Skeletal muscle cell (primary cell): ENCODE results near the gene TRIO.
A peak's percentile ranks its signal among the peaks of the same experiment; 100 is the strongest.

Experiments used
- DNase-seq: peaks from one replicate; pipeline ENCODE4 v3.0.0-alpha.2; 2010; ENCODE audit warnings: low read depth
- H3K4me3 ChIP-seq: 2 replicates; pipeline ENCODE4 v1.5.1; 2011; ENCODE audit warnings: low read depth, mild to moderate bottlenecking, control low read depth, low read length, moderate library complexity

TRIO gene

GRCh38 chr5:14445576-14446290 lies 302.6 kb downstream of the TRIO start:
- peak overlapping the region; percentile 79 for H3K4me3 ChIP-seq
- DNase-seq: no peak

GRCh38 chr5:14447958-14448911 lies 305.1 kb downstream of the TRIO start:
- DNase-seq: no peak
- H3K4me3 ChIP-seq: peak overlapping the region; percentile 13

GRCh38 chr5:14449052-14449661 lies 306.0 kb downstream of the TRIO start:
- DNase-seq: peak; percentile 97
- H3K4me3 ChIP-seq: peak overlapping the region; percentile 10

GRCh38 chr5:14450018-14450524 lies 306.9 kb downstream of the TRIO start:
- peak; percentile 89 for DNase-seq

GRCh38 chr5:14450742-14451141 lies 307.6 kb downstream of the TRIO start:
- DNase-seq: no peak
- H3K4me3 ChIP-seq: no peak overlapping the region

More at GRCh38 chr5:14450018-14450524, 306.9 kb downstream of the TRIO start:
- no peak overlapping the region for H3K4me3 ChIP-seq

- no peak overlapping the region for H3K4me3 ChIP-seq
- DNase-seq: no peak
Measured at GRCh38 chr5:14451871-14452270, 308.7 kb downstream of the TRIO start.

GRCh38 chr5:14452685-14453454 lies 309.7 kb downstream of the TRIO start:
- no peak for DNase-seq
- no peak overlapping the region for H3K4me3 ChIP-seq

- no peak overlapping the region for H3K4me3 ChIP-seq
- no peak for DNase-seq
Measured at GRCh38 chr5:14453481-14453880, 310.3 kb downstream of the TRIO start.

GRCh38 chr5:14455814-14456321 lies 312.7 kb downstream of the TRIO start:
- no peak for DNase-seq
- H3K4me3 ChIP-seq: no peak overlapping the region

- no peak for DNase-seq
Measured at GRCh38 chr5:14457476-14457875, 314.3 kb downstream of the TRIO start.

GRCh38 chr5:14458414-14458813 lies 315.3 kb downstream of the TRIO start:
- no peak for DNase-seq
- H3K4me3 ChIP-seq: no peak overlapping the region

More at GRCh38 chr5:14457476-14457875, 314.3 kb downstream of the TRIO start:
- no peak overlapping the region for H3K4me3 ChIP-seq

- DNase-seq: no peak
- H3K4me3 ChIP-seq: no peak overlapping the region
Measured at GRCh38 chr5:14460844-14461398, 317.8 kb downstream of the TRIO start.

- H3K4me3 ChIP-seq: no peak overlapping the region
- no peak for DNase-seq
Measured at GRCh38 chr5:14462681-14463080, 319.5 kb downstream of the TRIO start.

- no peak for DNase-seq
- no peak overlapping the region for H3K4me3 ChIP-seq
Measured at GRCh38 chr5:14463629-14464028, 320.5 kb downstream of the TRIO start.

- no peak overlapping the region for H3K4me3 ChIP-seq
- DNase-seq: no peak
Measured at GRCh38 chr5:14464096-14464495, 321.0 kb downstream of the TRIO start.

GRCh38 chr5:14464671-14465070 lies 321.5 kb downstream of the TRIO start:
- no peak overlapping the region for H3K4me3 ChIP-seq
- no peak for DNase-seq

- peak; percentile 70 for DNase-seq
- no peak overlapping the region for H3K4me3 ChIP-seq
Measured at GRCh38 chr5:14465116-14465515, 322.0 kb downstream of the TRIO start.

GRCh38 chr5:14465776-14466175 lies 322.6 kb downstream of the TRIO start:
- H3K4me3 ChIP-seq: no peak overlapping the region
- DNase-seq: no peak

GRCh38 chr5:14467251-14467650 lies 324.1 kb downstream of the TRIO start:
- no peak for DNase-seq
- no peak overlapping the region for H3K4me3 ChIP-seq
